ENCODE measurements around the gene TESMIN.

TESMIN gene

GRCh38 chr11:68707527-68707926 lies 43.8 kb downstream of the TESMIN start:
- DNase-seq, result no peak

GRCh38 chr11:68704887-68705286 lies 46.4 kb downstream of the TESMIN start:
- DNase-seq, result no peak

- DNase-seq, result no peak
These were observed 52.3 kb downstream of the TESMIN start for GRCh38 chr11:68698993-68699392.

- no peak for DNase-seq
These were observed 55.8 kb downstream of the TESMIN start for GRCh38 chr11:68695531-68695930.

GRCh38 chr11:68694431-68695297 lies 56.7 kb downstream of the TESMIN start:
- no peak for DNase-seq

GRCh38 chr11:68693484-68693882 lies 57.8 kb downstream of the TESMIN start:
- DNase-seq, result no peak

- DNase-seq, result no peak
These were observed 58.3 kb downstream of the TESMIN start for GRCh38 chr11:68692871-68693483.

GRCh38 chr11:68692115-68692514 lies 59.2 kb downstream of the TESMIN start:
- DNase-seq, result no peak

- no peak for DNase-seq
These were observed 59.9 kb downstream of the TESMIN start for GRCh38 chr11:68691402-68691784.

- DNase-seq, result no peak
These were observed 60.5 kb downstream of the TESMIN start for GRCh38 chr11:68690671-68691401.

- DNase-seq, result no peak
These were observed 61.3 kb downstream of the TESMIN start for GRCh38 chr11:68689737-68690625.

- no peak for DNase-seq
These were observed 62.4 kb downstream of the TESMIN start for GRCh38 chr11:68688881-68689280.

- DNase-seq, result no peak
These were observed 63.3 kb downstream of the TESMIN start for GRCh38 chr11:68687986-68688385.

GRCh38 chr11:68687311-68687710 lies 64.0 kb downstream of the TESMIN start:
- DNase-seq, result no peak

GRCh38 chr11:68686486-68686885 lies 64.8 kb downstream of the TESMIN start:
- no peak for DNase-seq

GRCh38 chr11:68685656-68686380 lies 65.5 kb downstream of the TESMIN start:
- DNase-seq, result no peak

GRCh38 chr11:68684385-68685356 lies 66.6 kb downstream of the TESMIN start, which contains the start of gene GAL:
Gene GAL, plus strand, starts transcription at chr11:68684544. Its CDS starts 380 bp downstream, at chr11:68684924.
- DNase-seq, result peak in 2 of 3 experiments; percentile 59 to 63

GRCh38 chr11:68683536-68684384 lies 67.6 kb downstream of the TESMIN start:
- DNase-seq, result no peak

GRCh38 chr11:68683121-68683520 lies 68.2 kb downstream of the TESMIN start:
- DNase-seq, result no peak

GRCh38 chr11:68682531-68682961 lies 68.8 kb downstream of the TESMIN start:
- no peak for DNase-seq
